GM13977 (cell line): ENCODE data around the gene BHLHE41.

ENCODE experiments used
- DNase-seq: peaks from one replicate; pipeline ENCODE4 v3.0.0; 2012; ENCODE audit warnings: low spot score
- in situ Hi-C: fragments of 300-500 bp; cut with MboI; formaldehyde crosslinking; loops from one replicate; pipeline ENCODE4 v1.12.0; 2022; ENCODE audit warnings: low sequenced_read_pairs, low pct_unique_long_range_greater_than_20kb, mixed read lengths, inconsistent platforms; ENCODE audit not compliant: unreplicated experiment
- TF ChIP-seq, protein P1 (sequence below): IDR thresholded peaks from 2 replicates; pipeline ENCODE4 v1.5.1; 2012; ENCODE audit warnings: mild to moderate bottlenecking, control low read depth; ENCODE audit not compliant: insufficient read depth; ENCODE audit errors: extremely low read depth, missing control alignments

The BHLHE41 gene

DNA sequence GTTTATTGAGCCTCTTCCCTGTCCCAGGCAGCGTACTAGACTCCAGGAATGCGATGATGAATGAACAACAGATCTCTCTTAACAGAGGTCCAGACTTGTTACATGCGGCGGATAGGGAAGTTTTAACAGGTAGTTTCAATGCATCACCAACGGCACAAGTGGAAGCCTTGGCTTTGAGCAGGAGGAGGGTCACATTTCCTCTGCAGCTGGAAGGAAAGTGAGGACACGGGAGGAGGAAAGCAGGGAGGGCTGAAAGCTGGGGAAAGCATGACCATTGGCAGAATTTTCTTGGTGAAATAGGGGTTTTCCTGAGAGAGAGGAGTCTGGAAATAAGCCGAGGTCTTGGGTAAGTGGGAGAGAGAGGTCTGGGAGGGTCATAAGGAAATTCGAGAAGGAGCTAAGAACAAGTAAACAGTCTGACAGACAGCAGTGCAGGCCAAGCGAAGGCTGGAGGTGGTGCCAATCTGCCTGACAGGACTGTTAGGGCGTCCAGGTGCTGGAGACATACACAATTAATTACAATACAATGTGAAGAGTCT is 15.4 kb downstream of the BHLHE41 start:
- DNase-seq = no peak
- TF ChIP-seq, protein P1, sequence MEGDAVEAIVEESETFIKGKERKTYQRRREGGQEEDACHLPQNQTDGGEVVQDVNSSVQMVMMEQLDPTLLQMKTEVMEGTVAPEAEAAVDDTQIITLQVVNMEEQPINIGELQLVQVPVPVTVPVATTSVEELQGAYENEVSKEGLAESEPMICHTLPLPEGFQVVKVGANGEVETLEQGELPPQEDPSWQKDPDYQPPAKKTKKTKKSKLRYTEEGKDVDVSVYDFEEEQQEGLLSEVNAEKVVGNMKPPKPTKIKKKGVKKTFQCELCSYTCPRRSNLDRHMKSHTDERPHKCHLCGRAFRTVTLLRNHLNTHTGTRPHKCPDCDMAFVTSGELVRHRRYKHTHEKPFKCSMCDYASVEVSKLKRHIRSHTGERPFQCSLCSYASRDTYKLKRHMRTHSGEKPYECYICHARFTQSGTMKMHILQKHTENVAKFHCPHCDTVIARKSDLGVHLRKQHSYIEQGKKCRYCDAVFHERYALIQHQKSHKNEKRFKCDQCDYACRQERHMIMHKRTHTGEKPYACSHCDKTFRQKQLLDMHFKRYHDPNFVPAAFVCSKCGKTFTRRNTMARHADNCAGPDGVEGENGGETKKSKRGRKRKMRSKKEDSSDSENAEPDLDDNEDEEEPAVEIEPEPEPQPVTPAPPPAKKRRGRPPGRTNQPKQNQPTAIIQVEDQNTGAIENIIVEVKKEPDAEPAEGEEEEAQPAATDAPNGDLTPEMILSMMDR = no peak
- in situ Hi-C loops = no loop called here

DNA sequence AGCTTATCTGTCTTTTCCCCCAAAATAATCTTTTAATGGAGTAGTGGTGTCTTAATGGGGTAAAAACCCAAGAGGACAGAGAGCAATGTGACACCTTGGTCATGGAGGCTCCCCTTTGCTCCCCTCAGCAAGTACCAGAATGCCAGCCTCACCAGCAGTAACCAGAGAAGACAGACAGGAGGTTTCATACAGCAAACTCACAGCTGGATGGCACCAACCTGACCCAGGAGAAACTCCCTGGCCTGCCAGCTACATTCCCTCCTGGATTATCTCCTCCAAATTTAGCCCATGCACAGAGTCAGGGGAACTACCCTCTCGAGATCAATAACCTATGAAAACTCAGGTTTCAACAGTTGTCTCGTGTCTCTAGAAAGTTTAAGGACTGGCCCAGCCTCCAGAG is 15.9 kb downstream of the BHLHE41 start:
- DNase-seq = no peak
- in situ Hi-C loops = no loop called here
- TF ChIP-seq, protein P1 = no peak

DNA sequence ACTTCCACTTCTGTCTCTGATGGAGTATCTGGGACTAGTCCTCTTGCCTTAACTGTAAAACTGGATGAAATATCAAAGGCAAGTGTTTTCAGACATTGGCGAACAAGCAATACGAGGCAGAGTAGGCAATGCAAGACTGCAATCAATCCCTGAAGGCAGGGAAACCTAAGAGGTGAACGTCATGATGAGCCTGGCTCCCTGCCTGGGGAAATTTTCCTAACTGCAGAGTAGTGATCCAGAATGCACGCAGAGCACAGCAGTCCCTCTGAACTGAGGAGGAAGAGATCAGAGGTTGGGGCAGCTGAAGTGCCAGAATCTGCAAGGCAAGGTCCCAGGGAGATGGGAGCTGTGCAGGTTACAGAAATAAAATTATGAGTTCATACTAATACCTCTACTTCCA is 18.5 kb downstream of the BHLHE41 start:
- DNase-seq = no peak
- TF ChIP-seq, protein P1 = no peak
- in situ Hi-C loops = no loop called here

DNA sequence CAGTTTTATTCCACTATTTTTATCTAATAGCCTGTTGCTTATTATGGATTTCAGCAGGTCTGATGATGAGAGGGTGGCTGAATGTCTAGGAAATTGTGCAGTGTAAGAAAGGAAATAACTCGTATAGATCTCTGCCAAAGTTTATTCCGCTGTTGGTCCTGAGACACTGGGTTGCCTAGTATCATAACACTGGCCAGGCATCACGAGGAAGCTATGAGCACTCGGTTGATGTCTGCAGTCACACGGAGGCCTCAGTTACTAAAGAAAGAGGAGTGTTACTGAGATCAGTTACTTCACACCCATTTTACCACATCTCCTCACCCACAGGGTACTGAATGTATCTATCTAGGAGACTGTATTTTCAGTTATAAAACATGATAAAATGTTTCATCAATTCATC is 21.9 kb downstream of the BHLHE41 start:
- TF ChIP-seq, protein P1 = no peak
- no peak for DNase-seq
- in situ Hi-C loops = no loop called here

DNA sequence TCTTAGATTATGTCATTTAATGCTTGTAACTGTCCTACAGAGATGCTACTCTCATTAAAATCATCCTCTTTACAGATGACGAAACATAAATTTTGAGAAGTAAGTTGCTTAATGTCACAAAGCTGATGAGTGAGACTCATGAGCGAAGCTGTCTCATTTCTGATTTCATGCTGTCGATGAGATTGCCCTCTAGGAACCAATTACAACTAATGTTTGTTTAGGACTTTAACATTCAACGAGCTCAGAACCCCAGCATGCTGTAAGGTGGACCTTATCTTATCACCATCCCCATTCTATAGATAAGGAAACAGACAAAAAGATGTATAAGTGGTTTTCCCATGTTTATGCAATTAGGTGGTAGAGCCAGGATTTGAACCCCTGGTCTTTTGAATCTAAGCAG is 23.1 kb downstream of the BHLHE41 start:
- in situ Hi-C loops = no loop called here
- TF ChIP-seq, protein P1 = no peak

DNA sequence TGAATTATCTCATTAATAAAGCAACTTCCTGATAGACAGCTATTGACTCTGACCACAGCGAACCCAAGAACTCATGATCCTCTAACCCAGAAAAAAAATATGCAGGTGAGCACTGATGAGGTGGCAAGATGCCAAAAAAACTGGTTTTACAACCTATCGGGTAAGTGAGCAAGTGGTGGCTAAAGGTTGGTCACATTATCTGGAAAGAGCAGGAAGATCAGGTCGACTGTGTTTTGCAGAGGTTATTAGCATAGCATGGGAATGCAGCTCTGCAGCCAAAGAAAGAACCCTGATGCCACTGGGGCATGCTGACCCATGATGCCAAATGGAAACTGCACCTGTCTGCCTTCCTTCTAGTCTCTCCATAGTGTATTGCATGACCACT is 23.5 kb downstream of the BHLHE41 start:
- in situ Hi-C loops = no loop called here
- DNase-seq = no peak
- TF ChIP-seq, protein P1 = no peak

More for the DNA sequence above, 23.1 kb downstream of the BHLHE41 start:
- DNase-seq = no peak
